Measurements from ENCODE around the gene CDH5.

GRCh38 chr16:66370786-66371684 is 4.5 kb downstream of the CDH5 start:
- TF ChIP-seq CTCF (IDR thresholded peaks at IDR 0.05) (no peak), EP300 (IDR thresholded peaks at IDR 0.05; ENCODE audit: low read depth) (no peak), POLR2A (IDR thresholded peaks at IDR 0.05) (no peak)

Data from transverse colon (tissue), 3 donors.